22Rv1 (cell line): ENCODE data around the gene CSN1S1.

Experiments used
- H3K27ac ChIP-seq: fragments of 450-650 bp; 2 replicates; pipeline ENCODE4 v1.5.1; 2017
- CTCF ChIP-seq: fragments of 450-650 bp; IDR thresholded peaks from 2 replicates; pipeline ENCODE4 v1.5.1; 2017; ENCODE audit warnings: mild to moderate bottlenecking
- ZFX ChIP-seq: fragments of 450-650 bp; IDR thresholded peaks from 2 replicates; pipeline ENCODE4 v1.6.1; 2017; ENCODE audit warnings: antibody characterized with exemption, borderline replicate concordance

CSN1S1 gene

DNA sequence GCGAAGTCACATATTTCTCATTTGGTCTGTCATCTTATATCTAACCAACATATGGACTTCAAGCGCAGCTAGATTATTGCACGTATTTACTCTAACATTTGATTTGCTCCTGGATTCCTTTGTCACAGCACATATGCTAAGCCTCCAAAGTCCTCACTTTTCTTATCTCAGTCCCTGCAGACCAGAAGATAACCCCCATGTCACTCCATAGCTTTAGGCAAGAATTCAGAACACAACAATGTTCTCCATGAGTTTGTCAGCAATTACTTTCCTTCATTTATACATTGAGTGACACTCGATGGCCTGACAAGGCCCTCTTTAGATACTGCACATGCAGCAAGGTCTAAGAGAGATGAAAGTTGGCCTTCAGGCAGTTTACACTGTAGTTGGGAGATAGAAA lies 60.1 kb downstream of the CSN1S1 start:
- TF ChIP-seq CTCF (no peak), ZFX (no peak)
- no peak overlapping the region for H3K27ac ChIP-seq

DNA sequence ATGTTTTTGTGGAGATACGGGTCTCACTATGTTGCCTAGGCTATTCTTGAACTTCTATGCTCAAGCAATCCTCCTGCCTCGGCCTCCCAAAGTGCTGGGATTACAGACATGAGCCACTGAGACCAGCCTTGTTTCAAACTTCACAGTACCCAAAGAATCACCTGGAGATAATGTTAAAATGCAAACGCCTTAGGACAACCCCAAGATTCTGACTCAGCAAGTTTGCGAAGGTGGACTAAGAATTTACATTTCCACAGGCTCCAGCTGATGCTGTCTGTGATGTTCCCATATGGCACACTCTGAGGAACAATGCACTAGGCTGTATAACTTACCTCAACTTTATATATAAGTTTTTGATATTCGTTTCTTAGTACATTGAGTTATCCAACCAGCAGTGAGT lies 63.9 kb downstream of the CSN1S1 start:
- no peak overlapping the region for H3K27ac ChIP-seq
- TF ChIP-seq ZFX: no peak
- no peak for TF ChIP-seq CTCF

GRCh38 chr4:69995526-69996016 lies 64.7 kb downstream of the CSN1S1 start, which contains the start of gene STATH:
STATH (plus strand) TSS chr4:69995966; CDS start chr4:69998438, 2,472 bp downstream.
- no peak for TF ChIP-seq ZFX
- no peak for TF ChIP-seq CTCF
- no peak within 1 kb of the TSS for H3K27ac ChIP-seq
